Measurements from ENCODE around the gene ARL15.

GRCh38 chr5:53969176-53969730 lies 341.1 kb downstream of the ARL15 start:
- no peak for TF ChIP-seq CTCF (conservative IDR thresholded peaks at IDR 0.05; ENCODE audit: low read depth, low read length)
- TF ChIP-seq EZH2 (IDR thresholded peaks at IDR 0.05; ENCODE audit: low read length, unreplicated experiment) = no peak
- TF ChIP-seq EZH2phosphoT487 (IDR thresholded peaks at IDR 0.05; ENCODE audit: borderline replicate concordance, low read length) = no peak

Measured in PC-3 (cell line).